ENCODE data around the gene TK2. TPM values are rescaled to one million over a fixed set of nuclear protein-coding genes. Genes with fewer than 3 reads are reported as not detected.

Gene TK2
- total RNA-seq, 2 donors from 2014 or later = 28.1 to 45.9 TPM

DNA sequence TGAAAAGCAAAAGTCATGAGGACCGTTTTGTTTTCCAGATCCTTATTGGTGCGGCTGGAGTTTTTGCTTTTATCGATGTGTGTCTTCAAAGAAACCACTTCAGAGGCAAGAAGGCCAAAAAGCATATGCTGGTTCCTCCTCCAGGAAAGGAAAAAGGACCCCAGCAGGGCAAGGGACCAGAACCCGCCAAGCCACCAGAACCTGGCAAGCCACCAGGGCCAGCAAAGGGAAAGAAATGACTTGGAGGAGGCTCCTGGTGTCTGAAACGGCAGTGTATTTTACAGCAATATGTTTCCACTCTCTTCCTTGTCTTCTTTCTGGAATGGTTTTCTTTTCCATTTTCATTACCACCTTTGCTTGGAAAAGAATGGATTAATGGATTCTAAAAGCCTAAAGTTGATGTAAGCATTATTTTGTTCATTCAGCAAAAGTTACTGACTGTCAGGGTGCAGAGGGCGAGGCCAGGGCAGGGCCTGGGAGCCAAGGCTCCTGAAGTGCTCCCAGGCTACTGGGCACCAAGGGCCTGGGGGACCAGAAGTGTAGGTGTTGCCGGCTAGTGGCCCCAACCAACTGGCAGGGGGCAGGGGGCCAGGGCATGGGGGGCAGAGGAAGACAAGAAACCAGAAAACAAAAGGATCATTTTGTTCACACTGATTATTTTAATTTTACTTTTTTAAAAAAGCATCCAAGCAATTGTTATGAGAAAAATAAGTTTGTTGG is 38.1 kb upstream of the TK2 start:
- Histone ChIP-seq H3K36me3 (no peaks in the 10 kb centered on the region), H3K9me3 (no peaks in the 10 kb centered on the region), H3K4me1 (replicated peaks) (no peaks in the 10 kb centered on the region), H3K27ac (no peak overlapping the region), H3K27me3 (replicated peaks; ENCODE audit: insufficient read depth) (no peaks in the 10 kb centered on the region), H3K4me3 (no peak overlapping the region)
- no peak for DNase-seq (ENCODE audit: low spot score)
- intact Hi-C loops (cut with DNase I) = no loop called here
- TF ChIP-seq CTCF (IDR thresholded peaks at IDR 0.05) (no peak), POLR2AphosphoS5 (IDR thresholded peaks at IDR 0.05) (no peak), POLR2A (IDR thresholded peaks at IDR 0.05) (no peak)
- WGBS = 72% methylated on average over 7 of the region's 7 CpGs

DNA sequence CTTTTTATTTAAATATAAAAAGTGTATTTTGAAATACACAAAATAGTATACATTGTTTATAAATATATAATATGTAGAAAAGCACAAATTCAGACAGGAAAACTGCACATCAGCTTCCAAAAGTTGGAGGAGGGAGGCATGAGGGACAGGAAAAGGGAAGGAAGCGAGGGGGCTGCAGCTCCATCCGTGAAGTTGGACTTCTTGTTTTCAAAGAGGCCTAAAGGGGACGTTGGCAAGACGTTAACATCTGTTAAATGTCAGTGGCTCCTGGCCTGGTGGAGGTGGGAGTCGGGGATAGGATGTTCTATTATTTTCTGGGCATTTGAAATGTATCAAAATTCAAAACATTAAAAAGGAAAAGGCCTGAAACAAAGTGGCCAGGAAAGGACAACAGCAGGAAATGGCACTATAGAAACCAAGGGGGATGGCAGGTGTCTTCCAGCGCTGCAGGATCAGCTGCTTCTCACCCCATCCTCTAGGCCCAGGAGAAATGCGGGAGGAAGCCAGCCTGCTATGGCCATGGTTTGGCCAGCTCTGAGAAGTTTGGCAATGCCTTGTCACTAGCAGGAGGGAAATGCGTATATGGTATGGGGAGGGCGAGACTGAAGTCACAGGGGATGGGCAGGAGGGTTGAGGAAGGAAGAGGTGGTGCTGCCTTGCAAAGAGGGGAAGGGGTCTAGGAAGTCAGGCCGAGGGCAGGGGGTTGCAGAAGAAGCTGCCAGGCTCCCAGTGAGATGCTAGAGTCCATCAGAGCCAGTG is 35.7 kb upstream of the TK2 start:
- 78% methylated on average over 10 of the region's 10 CpGs for WGBS
- Histone ChIP-seq H3K27me3 (replicated peaks; ENCODE audit: insufficient read depth) (no peaks in the 10 kb centered on the region), H3K27ac (no peak overlapping the region), H3K9me3 (no peaks in the 10 kb centered on the region), H3K4me3 (no peak overlapping the region), H3K36me3 (no peaks in the 10 kb centered on the region), H3K4me1 (replicated peaks) (no peaks in the 10 kb centered on the region)
- TF ChIP-seq POLR2A (IDR thresholded peaks at IDR 0.05) (no peak), CTCF (IDR thresholded peaks at IDR 0.05) (no peak)
- intact Hi-C loops (cut with DNase I) = no loop called here
- no peak for DNase-seq (ENCODE audit: low spot score)

DNA sequence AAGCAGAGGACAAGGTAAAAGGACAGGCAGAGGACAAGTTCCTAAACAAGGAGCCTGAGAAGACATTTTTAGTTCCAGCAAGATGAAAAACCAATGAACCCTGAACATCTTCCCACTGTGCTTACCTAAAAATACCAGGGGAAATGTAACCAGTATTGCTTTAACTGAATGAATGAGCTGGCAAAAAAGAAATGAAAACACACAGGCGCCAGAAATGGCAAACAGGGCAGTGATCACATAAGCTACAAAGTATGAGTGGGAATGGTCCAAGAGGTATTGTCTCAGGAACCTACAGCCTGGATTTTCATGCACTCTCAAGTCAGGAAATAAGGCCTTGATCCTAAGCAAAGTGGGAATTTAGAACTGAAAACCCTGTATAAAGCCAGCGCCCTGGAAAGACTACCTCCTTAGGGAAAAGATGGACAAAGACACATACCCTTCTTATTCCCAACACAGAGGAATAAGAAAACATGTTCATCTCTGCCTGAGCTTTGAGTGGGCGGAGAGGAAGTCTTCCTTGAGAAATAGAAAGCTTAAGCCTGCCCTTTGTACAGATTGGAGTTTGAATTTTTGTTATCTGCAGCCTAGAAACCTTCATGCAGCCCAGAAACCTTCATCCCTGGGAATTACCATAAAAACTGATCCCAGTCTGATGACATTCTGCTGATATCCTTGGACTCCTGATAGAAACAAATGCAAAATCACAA is 31.5 kb upstream of the TK2 start:
- Histone ChIP-seq H3K27me3 (replicated peaks; ENCODE audit: insufficient read depth) (no peaks in the 10 kb centered on the region), H3K36me3 (no peaks in the 10 kb centered on the region), H3K4me3 (no peak overlapping the region), H3K4me1 (replicated peaks) (no peaks in the 10 kb centered on the region), H3K9me3 (no peaks in the 10 kb centered on the region), H3K27ac (no peak overlapping the region)
- intact Hi-C loops (cut with DNase I) = no loop called here
- 89% methylated on average over 3 of the region's 3 CpGs for WGBS
- TF ChIP-seq CTCF (IDR thresholded peaks at IDR 0.05) (no peak), POLR2AphosphoS5 (IDR thresholded peaks at IDR 0.05) (no peak), POLR2A (IDR thresholded peaks at IDR 0.05) (no peak)
- DNase-seq (ENCODE audit: low spot score) = no peak

GRCh38 chr16:66580605-66581209 is 30.8 kb upstream of the TK2 start:
- no peak overlapping the region for H3K27ac ChIP-seq
- intact Hi-C loops (cut with DNase I) = no loop called here
- 53% methylated on average over 4 of the region's 4 CpGs for WGBS

More at GRCh38 chr16:66580605-66581209, 30.8 kb upstream of the TK2 start:
- Histone ChIP-seq H3K4me1 (replicated peaks) (no peaks in the 10 kb centered on the region), H3K36me3 (no peaks in the 10 kb centered on the region), H3K9me3 (no peaks in the 10 kb centered on the region), H3K4me3 (no peak overlapping the region), H3K27me3 (replicated peaks; ENCODE audit: insufficient read depth) (no peaks in the 10 kb centered on the region)
- TF ChIP-seq CTCF (IDR thresholded peaks at IDR 0.05) = no peak
- no peak for DNase-seq (ENCODE audit: low spot score)

Measured in prostate gland (tissue), 2 donors.